Activated T-cell treated with anti-CD3 and anti-CD28 coated beads, Interleukin-2, amount 50 U/mL, for 48 hours (primary cell): Measurements from ENCODE around the gene LRMDA.
"Not testable (repeated sequence)": the region's sequence is repeated elsewhere in the genome, so short reads cannot be mapped to it uniquely, and the experiment has no call there.

Experiments
- DNase-seq, 2 experiments: peaks; one replicate each; pipeline ENCODE4 v3.0.0-alpha.2; 2020

The LRMDA gene

DNA sequence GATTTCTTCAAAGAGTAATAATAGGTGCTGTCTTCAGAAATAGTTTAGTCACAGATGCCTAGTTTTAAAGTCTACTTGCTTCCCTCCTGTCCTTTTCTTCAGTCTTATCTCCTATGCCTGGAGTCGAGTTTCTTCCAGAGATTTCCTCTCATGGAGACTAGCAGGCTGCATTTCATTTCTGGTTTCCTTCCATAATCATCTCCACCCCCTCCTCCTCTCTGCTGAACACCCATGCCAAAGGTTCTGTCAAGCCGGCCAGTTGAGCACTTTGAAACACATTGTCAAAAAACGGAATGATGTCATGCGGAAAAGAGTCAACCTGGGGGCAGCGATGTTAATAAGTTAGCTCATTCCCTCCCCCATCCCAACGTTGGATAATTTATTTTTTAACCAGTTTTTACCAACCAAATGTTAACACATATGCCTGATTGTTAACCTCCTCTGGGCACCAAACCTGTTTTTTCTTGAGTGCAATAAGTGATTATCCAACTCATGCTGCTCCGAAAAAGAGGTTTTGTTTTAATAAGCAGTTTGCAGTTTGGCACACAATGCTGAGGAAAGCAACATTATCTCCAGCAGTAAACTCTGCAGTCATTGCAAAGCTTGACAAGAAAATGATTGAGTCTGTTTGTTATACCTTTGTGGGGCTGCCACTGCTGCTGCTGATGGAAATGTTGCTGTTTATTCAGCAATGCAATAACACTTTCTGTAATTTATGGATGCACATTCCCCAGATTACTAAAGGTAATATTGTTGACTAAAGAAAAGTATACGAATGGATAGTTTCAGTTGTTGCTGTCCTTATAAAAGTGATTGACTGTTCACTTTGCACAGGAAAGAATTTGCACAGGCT, 161.6 kb downstream of the LRMDA start:
- no peak for DNase-seq

DNA sequence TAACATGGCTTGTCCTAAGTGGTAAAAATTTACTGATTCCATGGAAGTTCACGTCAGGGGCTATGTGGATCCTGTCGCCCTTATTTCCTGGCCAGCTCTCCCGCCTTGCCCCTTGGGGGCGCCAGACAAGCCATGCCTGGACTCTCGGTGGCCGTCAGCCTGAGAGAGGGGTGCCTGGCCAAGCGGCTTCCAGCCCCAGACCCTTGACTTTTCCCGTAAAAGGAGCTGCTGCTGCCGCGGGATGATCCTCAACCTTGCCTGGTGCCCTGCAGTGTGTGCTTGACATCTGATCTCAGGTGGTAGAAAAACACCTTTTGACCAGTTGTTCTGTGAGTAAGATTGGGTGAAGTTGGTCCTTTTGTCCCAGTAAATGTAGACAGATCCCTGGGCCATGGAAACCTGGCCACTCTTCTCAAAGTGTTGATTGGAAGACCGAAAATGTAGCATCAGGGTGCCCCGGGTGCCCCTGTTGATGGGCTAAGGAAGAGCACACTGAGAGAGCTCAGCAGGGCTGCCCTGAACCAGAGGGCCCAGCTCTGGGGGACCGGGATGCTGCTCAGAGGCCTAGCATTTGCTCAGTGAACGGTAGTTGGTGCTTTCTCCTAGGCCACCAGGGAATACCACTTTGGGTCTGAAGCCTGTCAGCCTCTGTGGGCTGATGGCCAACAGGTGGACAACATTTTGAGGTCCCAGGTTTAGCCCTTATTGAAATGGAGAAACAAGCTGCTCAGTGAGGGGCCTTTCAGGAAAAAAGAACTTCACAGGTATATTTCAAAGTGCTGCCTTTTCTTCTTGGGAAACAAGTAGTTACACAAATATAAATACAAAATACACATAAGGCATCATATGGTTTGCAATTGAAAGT, 162.5 kb downstream of the LRMDA start:
- DNase-seq = no peak

- DNase-seq = no peak
These were observed 165.7 kb downstream of the LRMDA start for GRCh38 chr10:75596930-75597620.

- DNase-seq = no peak
These were observed 166.5 kb downstream of the LRMDA start for GRCh38 chr10:75597773-75598440.

GRCh38 chr10:75598998-75599397, 167.6 kb downstream of the LRMDA start:
- DNase-seq = no peak

DNA sequence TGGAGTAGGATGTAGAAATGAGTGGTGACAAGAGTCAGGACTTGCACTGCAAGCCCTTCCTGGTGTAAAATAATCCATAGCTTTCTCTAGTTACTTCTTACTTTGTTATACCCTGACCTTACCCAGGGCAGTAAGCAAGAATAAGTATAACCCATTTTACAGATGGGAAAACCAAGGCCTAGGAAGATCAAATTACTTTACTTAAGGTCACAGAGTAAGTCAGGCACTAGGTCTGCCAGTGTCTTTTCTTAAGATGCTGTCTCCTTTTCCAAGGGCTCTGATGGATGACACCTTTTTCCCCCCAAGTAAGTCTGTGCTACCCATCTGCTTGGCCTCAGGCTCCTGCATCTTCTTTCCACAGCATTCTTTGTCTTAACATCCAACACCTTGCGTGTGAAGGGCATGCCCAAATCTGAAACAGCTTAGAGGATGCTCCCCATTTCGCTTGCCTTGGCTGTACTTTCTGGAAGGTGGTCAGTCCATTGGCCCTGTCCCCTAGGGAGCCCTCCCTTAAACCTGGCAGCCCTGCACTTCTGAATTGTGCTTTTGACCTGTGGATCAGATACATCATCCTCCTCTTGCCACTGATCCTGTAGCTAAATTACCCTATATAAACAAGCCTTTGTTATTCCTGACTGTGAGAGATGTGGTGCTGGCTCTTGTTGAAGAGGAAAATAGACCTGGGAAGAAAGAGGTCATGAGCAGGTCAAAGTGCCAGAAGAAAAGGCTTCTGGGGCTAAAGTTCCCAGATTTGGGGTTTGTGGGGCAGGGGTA, 168.6 kb downstream of the LRMDA start:
- DNase-seq = no peak

GRCh38 chr10:75600833-75601232, 169.4 kb downstream of the LRMDA start:
- no peak for DNase-seq

- no peak for DNase-seq
These were observed 170.9 kb downstream of the LRMDA start for GRCh38 chr10:75602341-75602740.

- DNase-seq = no peak
These were observed 173.7 kb downstream of the LRMDA start for GRCh38 chr10:75605096-75605495.

GRCh38 chr10:75605795-75606194, 174.4 kb downstream of the LRMDA start:
- not testable (repeated sequence) for DNase-seq

- DNase-seq = no peak
These were observed 174.9 kb downstream of the LRMDA start for GRCh38 chr10:75606203-75606779.

GRCh38 chr10:75607576-75607975, 176.2 kb downstream of the LRMDA start:
- no peak for DNase-seq

GRCh38 chr10:75610183-75610582, 178.8 kb downstream of the LRMDA start:
- no peak for DNase-seq

DNA sequence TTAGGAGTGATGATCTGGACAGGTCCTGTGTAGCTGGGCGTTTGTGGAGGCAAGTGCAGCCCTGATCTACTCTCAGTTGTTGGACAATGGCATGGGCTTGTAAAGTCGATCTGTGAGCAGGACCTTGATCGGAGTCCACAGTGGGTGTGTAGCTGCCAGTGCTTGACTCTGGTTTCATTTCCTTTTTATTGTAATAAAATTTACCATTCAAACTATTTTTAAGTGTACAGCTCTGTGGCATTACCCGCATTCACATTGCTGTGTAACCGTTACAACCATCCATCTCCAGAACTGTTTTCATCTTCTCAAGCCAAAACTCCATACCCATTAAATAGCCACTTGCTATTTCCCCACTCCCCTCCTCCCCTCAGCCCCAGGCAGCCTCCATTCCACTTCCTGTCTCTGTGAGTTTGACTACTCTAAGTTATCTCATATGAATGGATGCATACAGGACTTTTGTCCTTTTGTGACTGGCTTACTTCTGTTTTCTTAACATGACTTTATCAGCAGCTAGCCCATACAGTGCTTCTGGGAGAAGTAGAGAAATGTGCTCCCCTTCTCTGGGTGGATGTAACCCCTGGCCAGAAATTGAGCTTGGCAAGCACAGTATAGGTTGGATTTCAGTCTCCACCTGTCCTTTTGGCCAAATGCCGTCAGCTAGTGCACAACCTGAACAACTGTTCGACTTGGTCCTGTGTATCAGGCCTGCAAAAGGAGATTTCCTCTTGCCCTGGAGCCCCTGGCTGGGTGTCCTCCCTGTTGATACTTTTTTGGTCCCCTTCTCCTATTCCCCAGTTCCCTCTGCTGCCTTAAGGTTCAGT, 180.0 kb downstream of the LRMDA start:
- DNase-seq = no peak

GRCh38 chr10:75611993-75612372, 180.6 kb downstream of the LRMDA start:
- no peak for DNase-seq

DNA sequence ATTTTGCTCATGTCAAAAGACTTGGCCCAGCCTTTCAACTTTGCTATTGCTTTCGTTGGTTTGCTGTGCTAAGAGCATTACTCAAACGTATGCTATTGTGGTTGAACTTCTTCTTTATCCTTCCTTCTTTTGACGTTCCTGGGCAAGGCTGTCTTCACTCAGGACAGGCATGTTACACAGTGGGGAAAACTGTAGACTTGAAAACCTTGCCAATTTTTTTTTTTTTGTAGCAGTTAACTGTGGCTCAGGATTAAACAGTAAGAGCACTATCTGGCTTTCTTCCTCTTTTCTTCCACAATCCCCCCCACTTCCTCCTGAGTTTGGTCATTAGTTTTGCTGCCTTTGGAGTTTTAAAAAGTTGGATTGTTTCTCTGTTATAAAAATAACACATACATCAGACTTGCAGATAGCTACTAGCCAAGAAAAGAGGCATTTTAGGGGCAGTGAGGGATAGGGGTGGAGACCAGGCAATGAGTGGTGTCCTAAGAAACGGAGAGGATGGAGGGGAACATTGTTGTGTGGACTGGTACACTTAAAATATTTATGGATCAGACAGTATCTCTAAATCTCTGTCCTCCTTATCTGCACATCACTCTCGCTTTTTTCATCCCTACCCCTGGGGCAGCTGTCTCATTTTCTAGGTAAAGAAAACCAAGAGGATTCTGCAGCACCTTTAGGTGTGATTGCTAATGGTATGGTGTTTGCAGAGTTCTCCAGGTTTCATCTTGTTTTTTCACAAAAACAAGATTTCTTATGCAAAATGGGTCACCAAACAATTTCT, 181.7 kb downstream of the LRMDA start:
- no peak for DNase-seq

GRCh38 chr10:75613685-75614504, 182.5 kb downstream of the LRMDA start:
- no peak for DNase-seq

- DNase-seq = no peak
These were observed 184.7 kb downstream of the LRMDA start for GRCh38 chr10:75616076-75616475.
